Inflammatory macrophage treated with lipopolysaccharide for 1 hour (primary cell): ENCODE data around the gene GTF2I.
"Not testable (repeated sequence)": the region's sequence is repeated elsewhere in the genome, so short reads cannot be mapped to it uniquely, and the experiment has no call there.

ENCODE experiments used
- DNase-seq, 2 donors: peaks; one replicate each; pipeline ENCODE4 v3.0.0-alpha.2; 2020 to 2022

The GTF2I gene

GRCh38 chr7:74781746-74782145, 124.2 kb downstream of the GTF2I start:
- DNase-seq, result not testable (repeated sequence)

- DNase-seq, result not testable (repeated sequence)
Observed at GRCh38 chr7:74783595-74783994, 126.1 kb downstream of the GTF2I start.

- DNase-seq, result peak; percentile 87 to 98
Observed at GRCh38 chr7:74788369-74789150, 131.0 kb downstream of the GTF2I start.

GRCh38 chr7:74789200-74789736, 131.8 kb downstream of the GTF2I start:
- DNase-seq, result not testable (repeated sequence)

GRCh38 chr7:74797848-74798622, 140.5 kb downstream of the GTF2I start:
- DNase-seq, result not testable (repeated sequence)

- DNase-seq, result not testable (repeated sequence)
Observed at GRCh38 chr7:74798644-74799043, 141.1 kb downstream of the GTF2I start.
